CD14-positive monocyte (primary cell): ENCODE measurements around the gene PSG5. TPM values are rescaled to one million over a fixed set of nuclear protein-coding genes. Genes with fewer than 3 reads are reported as not detected.
"Not testable (repeated sequence)": the region's sequence is repeated elsewhere in the genome, so short reads cannot be mapped to it uniquely, and the experiment has no call there.

ENCODE experiments used
- DNase-seq, 3 donors: peaks; one replicate each; pipeline ENCODE4 v3.0.0-alpha.2; 2011 to 2022
- H2AFZ ChIP-seq: 2 replicates; pipeline ENCODE4 v1.6.0; 2012; ENCODE audit warnings: mild to moderate bottlenecking, low read depth, low read length, inconsistent platforms; ENCODE audit not compliant: insufficient read depth, poor library complexity, severe bottlenecking
- H3K27ac ChIP-seq, 2 donors: 1 replicate in 1 of 2; 2 replicates in 1 of 2; pipeline ENCODE4 v1.5.1; 2012 to 2013; ENCODE audit warnings: low read length in 2 of 2, control low read depth in 1 of 2, inconsistent platforms in 1 of 2, low read depth in 1 of 2, mild to moderate bottlenecking in 1 of 2
- H3K27me3 ChIP-seq, 2 donors: one replicate each; pipeline versions ENCODE4 v1.6.0 to v1.6.1; 2011 to 2013; ENCODE audit warnings: low read length in 2 of 2; ENCODE audit not compliant: control insufficient read depth in 2 of 2, insufficient read depth in 2 of 2
- H3K36me3 ChIP-seq, 2 donors: replicated peaks in 1 of 2; 1 replicate in 1 of 2; 2 replicates in 1 of 2; pipeline versions ENCODE4 v1.5.1 to v1.6.1; 2012 to 2013; ENCODE audit warnings: low read length in 2 of 2, control low read depth in 1 of 2, inconsistent platforms in 1 of 2, mild to moderate bottlenecking in 1 of 2; ENCODE audit not compliant: insufficient read depth in 2 of 2, control insufficient read depth in 1 of 2
- H3K4me1 ChIP-seq, 2 donors: 1 replicate in 1 of 2; 2 replicates in 1 of 2; pipeline versions ENCODE4 v1.5.1 to v1.6.1; 2012 to 2013; ENCODE audit warnings: low read length in 2 of 2, control low read depth in 1 of 2, inconsistent platforms in 1 of 2, mild to moderate bottlenecking in 1 of 2, moderate library complexity in 1 of 2; ENCODE audit not compliant: insufficient read depth in 2 of 2, control insufficient read depth in 1 of 2
- H3K4me2 ChIP-seq: replicated peaks from 2 replicates; pipeline ENCODE3; 2012; ENCODE audit warnings: low read length, moderate library complexity, mild to moderate bottlenecking; ENCODE audit not compliant: poor library complexity, severe bottlenecking; ENCODE audit errors: extremely low read depth
- H3K4me3 ChIP-seq, 3 experiments: fragments of 200-600 bp in 1 of 3; sonication (generic) in 1 of 3; replicated peaks in 1 of 3; 1 replicate in 2 of 3; 2 replicates in 1 of 3; pipeline ENCODE4 v1.5.1; 2011 to 2013; ENCODE audit warnings: low read length in 3 of 3, mild to moderate bottlenecking in 3 of 3, control low read depth in 2 of 3, low read depth in 2 of 3, inconsistent platforms in 1 of 3, moderate library complexity in 1 of 3
- H3K79me2 ChIP-seq: 2 replicates; pipeline ENCODE4 v1.6.0; 2012; ENCODE audit warnings: mild to moderate bottlenecking, control low read depth, inconsistent platforms, low read length, moderate library complexity; ENCODE audit not compliant: insufficient read depth
- H3K9ac ChIP-seq: 2 replicates; pipeline ENCODE4 v1.6.0; 2017; ENCODE audit warnings: low read length, mild to moderate bottlenecking; ENCODE audit not compliant: insufficient read depth, poor library complexity, severe bottlenecking
- H3K9me3 ChIP-seq, 2 donors: replicated peaks in 1 of 2; 1 replicate in 1 of 2; 2 replicates in 1 of 2; pipeline versions ENCODE4 v1.5.1 to v1.6.1; 2012 to 2013; ENCODE audit warnings: low read length in 2 of 2, control low read depth in 1 of 2; ENCODE audit not compliant: control insufficient read depth in 1 of 2, insufficient read depth in 1 of 2
- H4K20me1 ChIP-seq: 2 replicates; pipeline ENCODE4 v1.6.0; 2012; ENCODE audit warnings: mild to moderate bottlenecking, low read length, control low read depth, moderate library complexity; ENCODE audit not compliant: insufficient read depth
- H3K27ac Mint-ChIP-seq, 7 donors: one replicate each; pipeline ENCODE4 v1.8.0; 2020; ENCODE audit warnings: mild to moderate bottlenecking in 7 of 7, mixed read lengths in 7 of 7, moderate library complexity in 6 of 7, inconsistent platforms in 2 of 7
- H3K27me3 Mint-ChIP-seq, 3 donors: one replicate each; pipeline ENCODE4 v1.8.0; 2021 to 2022; ENCODE audit warnings: low read depth in 3 of 3, mild to moderate bottlenecking in 3 of 3, mixed read lengths in 3 of 3, moderate library complexity in 3 of 3, inconsistent platforms in 1 of 3
- H3K36me3 Mint-ChIP-seq, 2 donors: one replicate each; pipeline ENCODE4 v1.8.0; 2020; ENCODE audit warnings: mixed read lengths in 2 of 2, inconsistent platforms in 1 of 2, mild to moderate bottlenecking in 1 of 2
- H3K4me1 Mint-ChIP-seq: one replicate; pipeline ENCODE4 v1.8.0; 2020; ENCODE audit warnings: mild to moderate bottlenecking, mixed read lengths
- H3K4me3 Mint-ChIP-seq, 2 donors: one replicate each; pipeline ENCODE4 v1.8.0; 2020; ENCODE audit warnings: mild to moderate bottlenecking in 2 of 2, mixed read lengths in 2 of 2, moderate library complexity in 1 of 2
- H3K9me3 Mint-ChIP-seq, 7 donors: one replicate each; pipeline ENCODE4 v1.8.0; 2020 to 2022; ENCODE audit warnings: mixed read lengths in 7 of 7, mild to moderate bottlenecking in 6 of 7, moderate library complexity in 6 of 7, inconsistent platforms in 2 of 7
- CTCF ChIP-seq: fragments of 200-600 bp; IDR thresholded peaks from one replicate; pipeline ENCODE4 v1.8.0; 2022; ENCODE audit warnings: antibody characterized with exemption, mild to moderate bottlenecking
- WGBS: methylation state at CpG from one replicate; pipeline ENCODE4 v1.1.5; 2013; ENCODE audit warnings: missing lambda C conversion rate; ENCODE audit not compliant: insufficient coverage; 5-methylcytosine and 5-hydroxymethylcytosine counted together
- intact Hi-C, 2 donors: fragments of 100-400 bp; cut with micrococcal nuclease; formaldehyde crosslinking; loops; one replicate each; pipeline versions ENCODE4 v1.15.0 to v1.15.1; 2023
- polyA plus RNA-seq, 3 donors: library from polyadenylated mRNA; depleted of rRNA in 1 of 3; unstranded in 2 of 3; stranded (reverse) in 1 of 3; fragments of 300-500 nt in 2 of 3; fragments of >200 nt in 1 of 3; fragmentation: Illumina TruSeq in 2 of 3; gene quantifications; 1 replicate in 2 of 3; 2 replicates in 1 of 3; pipeline ENCODE4 v1.2.3, GENCODE V29; 2012 to 2021

PSG5 gene
- polyA plus RNA-seq, 3 donors, result not detected

GRCh38 chr19:43132696-43133095 is 53.6 kb downstream of the PSG5 start:
- no peak overlapping the region for H3K27ac ChIP-seq
- no peak overlapping the region for H3K9ac ChIP-seq
- no peaks in the 10 kb centered on the region for H3K27me3 Mint-ChIP-seq
- H3K4me2 ChIP-seq, result no peak overlapping the region
- H3K27me3 ChIP-seq, result no peaks in the 10 kb centered on the region
- no peaks in the 10 kb centered on the region for H3K4me1 ChIP-seq
- no peak overlapping the region for H3K4me3 ChIP-seq
- no peak for DNase-seq
- no peaks in the 10 kb centered on the region for H3K79me2 ChIP-seq
- 94% methylated on average over 5 of the region's 6 CpGs for WGBS
- peaks cover 0 to 13% (median 4%) of the 10 kb centered on the region in 7 donors for H3K9me3 Mint-ChIP-seq
- no peaks in the 10 kb centered on the region for H3K4me1 Mint-ChIP-seq
- TF ChIP-seq CTCF, result no peak
- no peaks in the 10 kb centered on the region for H4K20me1 ChIP-seq
- no peaks in the 10 kb centered on the region for H3K9me3 ChIP-seq
- H3K4me3 Mint-ChIP-seq, result no peak overlapping the region
- no peaks in the 10 kb centered on the region for H3K36me3 Mint-ChIP-seq
- H3K27ac Mint-ChIP-seq, result no peak overlapping the region
- intact Hi-C loops, result no loop called here
- H3K36me3 ChIP-seq, result no peaks in the 10 kb centered on the region
- no peak overlapping the region for H2AFZ ChIP-seq

- H3K27me3 Mint-ChIP-seq, H4K20me1 ChIP-seq, H3K79me2 ChIP-seq, H3K36me3 Mint-ChIP-seq, H3K4me2 ChIP-seq, H3K27ac ChIP-seq, H2AFZ ChIP-seq, H3K4me1 Mint-ChIP-seq, H3K9ac ChIP-seq, H3K4me3 ChIP-seq, H3K36me3 ChIP-seq, H3K27me3 ChIP-seq, H3K4me1 ChIP-seq, H3K9me3 ChIP-seq, H3K4me3 Mint-ChIP-seq, intact Hi-C loops, H3K27ac Mint-ChIP-seq, DNase-seq: not testable (repeated sequence)
- H3K9me3 Mint-ChIP-seq, result peaks cover 0 to 13% (median 6%) of the 10 kb centered on the region in 7 donors
- 79% methylated on average over 7 of the region's 8 CpGs for WGBS
Measured at GRCh38 chr19:43131281-43131842, 55.0 kb downstream of the PSG5 start.

- H3K4me1 Mint-ChIP-seq, intact Hi-C loops, DNase-seq, H3K9ac ChIP-seq, H3K27me3 ChIP-seq, H3K79me2 ChIP-seq, H2AFZ ChIP-seq, H4K20me1 ChIP-seq, H3K27ac Mint-ChIP-seq, H3K4me1 ChIP-seq, H3K36me3 Mint-ChIP-seq, H3K4me2 ChIP-seq, H3K4me3 Mint-ChIP-seq, H3K4me3 ChIP-seq, H3K36me3 ChIP-seq, H3K9me3 ChIP-seq, H3K27ac ChIP-seq, H3K27me3 Mint-ChIP-seq: not testable (repeated sequence)
- peaks cover 0 to 13% (median 5%) of the 10 kb centered on the region in 7 donors for H3K9me3 Mint-ChIP-seq
- 93% methylated on average over 3 of the region's 7 CpGs for WGBS
Measured at GRCh38 chr19:43129197-43129596, 57.1 kb downstream of the PSG5 start.

GRCh38 chr19:43127336-43127735 is 59.0 kb downstream of the PSG5 start:
- H3K36me3 ChIP-seq, H3K4me3 Mint-ChIP-seq, H2AFZ ChIP-seq, H3K9me3 ChIP-seq, H3K9ac ChIP-seq, H3K27me3 Mint-ChIP-seq, intact Hi-C loops, H3K27ac Mint-ChIP-seq, H3K79me2 ChIP-seq, H3K4me2 ChIP-seq, H3K27ac ChIP-seq, H3K4me1 Mint-ChIP-seq, H3K4me3 ChIP-seq, H3K36me3 Mint-ChIP-seq, H4K20me1 ChIP-seq, H3K27me3 ChIP-seq, H3K4me1 ChIP-seq, DNase-seq: not testable (repeated sequence)
- no CpG with 5 or more reads among the region's 3 CpGs for WGBS
- peaks cover 0 to 14% (median 11%) of the 10 kb centered on the region in 7 donors for H3K9me3 Mint-ChIP-seq
